ENCODE data around the gene MYO5B. TPM values are rescaled to one million over a fixed set of nuclear protein-coding genes. Genes with fewer than 3 reads are reported as not detected.

The MYO5B gene
- polyA plus RNA-seq, 1 donor (not counting 4 experiments of a cell fraction or from before 2014, with no cell fraction given) = 6.8 TPM

- Histone ChIP-seq H3K9me1 (ENCODE audit: control insufficient read depth, extremely low read depth, insufficient read depth, low read length) (no peaks in the 10 kb centered on the region), H3K4me1 (ENCODE audit: control insufficient read depth, extremely low read depth, insufficient read depth, low read length) (no peaks in the 10 kb centered on the region), H3K4me2 (ENCODE audit: control insufficient read depth, extremely low read depth, insufficient read depth, low read depth, low read length) (no peak overlapping the region), H3K4me3 (ENCODE audit: control insufficient read depth in 2 of 3, extremely low read depth in 1 of 3, insufficient read depth in 2 of 3, low read depth in 1 of 3, low read length in 3 of 3) (no peak overlapping the region), H3K79me2 (ENCODE audit: control insufficient read depth, insufficient read depth, low read length) (no peaks in the 10 kb centered on the region), H3K9ac (ENCODE audit: control insufficient read depth, extremely low read depth, insufficient read depth, low read length) (no peak overlapping the region), H3K27ac (ENCODE audit: control insufficient read depth, insufficient read depth, low read length) (no peak overlapping the region), H3K9me3 (ENCODE audit: control insufficient read depth, low read depth, low read length) (no peaks in the 10 kb centered on the region), H3K36me3 (ENCODE audit: control insufficient read depth in 2 of 2, extremely low read depth in 1 of 2, insufficient read depth in 2 of 2, low read length in 2 of 2) (no peaks in the 10 kb centered on the region), H2AFZ (ENCODE audit: control insufficient read depth, low read length) (no peak overlapping the region), H4K20me1 (ENCODE audit: control insufficient read depth, extremely low read depth, insufficient read depth, low read length) (no peaks in the 10 kb centered on the region), H3K27me3 (ENCODE audit: control insufficient read depth, extremely low read depth, insufficient read depth, low read length) (peaks cover 10% of the 10 kb centered on the region)
- no peak for FAIRE-seq
- DNase-seq (ENCODE audit: low read depth, low spot score) = no peak
- dilution Hi-C loops (cut with MboI; ENCODE audit: extremely low pct_ligation_motif_present, low sequenced_read_pairs) = no loop called here
- no peak for TF ChIP-seq CTCF (optimal IDR thresholded peaks at IDR 0.05 in 1 of 3, IDR thresholded peaks at IDR 0.05 in 1 of 3, conservative IDR thresholded peaks at IDR 0.05 in 1 of 3; ENCODE audit: extremely low read depth in 1 of 3, insufficient read depth in 2 of 3, low read length in 3 of 3)
- no peak for TF ChIP-seq EZH2 (IDR thresholded peaks at IDR 0.05; ENCODE audit: low read length)
Measured at GRCh38 chr18:50069422-50069821, 125.5 kb downstream of the MYO5B start.

GRCh38 chr18:50065527-50065926, 129.4 kb downstream of the MYO5B start:
- dilution Hi-C loops (cut with MboI; ENCODE audit: extremely low pct_ligation_motif_present, low sequenced_read_pairs) = no loop called here
- Histone ChIP-seq H3K4me1 (ENCODE audit: control insufficient read depth, extremely low read depth, insufficient read depth, low read length) (no peaks in the 10 kb centered on the region), H4K20me1 (ENCODE audit: control insufficient read depth, extremely low read depth, insufficient read depth, low read length) (no peaks in the 10 kb centered on the region), H3K4me3 (ENCODE audit: control insufficient read depth in 2 of 3, extremely low read depth in 1 of 3, insufficient read depth in 2 of 3, low read depth in 1 of 3, low read length in 3 of 3) (no peak overlapping the region), H3K9me1 (ENCODE audit: control insufficient read depth, extremely low read depth, insufficient read depth, low read length) (no peaks in the 10 kb centered on the region), H3K27me3 (ENCODE audit: control insufficient read depth, extremely low read depth, insufficient read depth, low read length) (peaks cover 4% of the 10 kb centered on the region), H3K9ac (ENCODE audit: control insufficient read depth, extremely low read depth, insufficient read depth, low read length) (no peak overlapping the region), H2AFZ (ENCODE audit: control insufficient read depth, low read length) (no peak overlapping the region), H3K36me3 (ENCODE audit: control insufficient read depth in 2 of 2, extremely low read depth in 1 of 2, insufficient read depth in 2 of 2, low read length in 2 of 2) (no peaks in the 10 kb centered on the region), H3K9me3 (ENCODE audit: control insufficient read depth, low read depth, low read length) (no peaks in the 10 kb centered on the region), H3K27ac (ENCODE audit: control insufficient read depth, insufficient read depth, low read length) (no peak overlapping the region), H3K4me2 (ENCODE audit: control insufficient read depth, extremely low read depth, insufficient read depth, low read depth, low read length) (no peak overlapping the region), H3K79me2 (ENCODE audit: control insufficient read depth, insufficient read depth, low read length) (no peaks in the 10 kb centered on the region)
- FAIRE-seq = no peak
- TF ChIP-seq CTCF (optimal IDR thresholded peaks at IDR 0.05 in 1 of 3, IDR thresholded peaks at IDR 0.05 in 1 of 3, conservative IDR thresholded peaks at IDR 0.05 in 1 of 3; ENCODE audit: extremely low read depth in 1 of 3, insufficient read depth in 2 of 3, low read length in 3 of 3) (no peak), EZH2 (IDR thresholded peaks at IDR 0.05; ENCODE audit: low read length) (no peak)
- no peak for DNase-seq (ENCODE audit: low read depth, low spot score)

Measured in keratinocyte (primary cell).